ENCODE data around the gene MACROD1. TPM values are rescaled to one million over a fixed set of nuclear protein-coding genes. Genes with fewer than 3 reads are reported as not detected.
A peak's percentile ranks its signal among the peaks of the same experiment; 100 is the strongest.

MACROD1 gene, protein sequence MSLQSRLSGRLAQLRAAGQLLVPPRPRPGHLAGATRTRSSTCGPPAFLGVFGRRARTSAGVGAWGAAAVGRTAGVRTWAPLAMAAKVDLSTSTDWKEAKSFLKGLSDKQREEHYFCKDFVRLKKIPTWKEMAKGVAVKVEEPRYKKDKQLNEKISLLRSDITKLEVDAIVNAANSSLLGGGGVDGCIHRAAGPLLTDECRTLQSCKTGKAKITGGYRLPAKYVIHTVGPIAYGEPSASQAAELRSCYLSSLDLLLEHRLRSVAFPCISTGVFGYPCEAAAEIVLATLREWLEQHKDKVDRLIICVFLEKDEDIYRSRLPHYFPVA
- total RNA-seq = 10 to 100 TPM; 13.5 to 16.1 TPM

DNA sequence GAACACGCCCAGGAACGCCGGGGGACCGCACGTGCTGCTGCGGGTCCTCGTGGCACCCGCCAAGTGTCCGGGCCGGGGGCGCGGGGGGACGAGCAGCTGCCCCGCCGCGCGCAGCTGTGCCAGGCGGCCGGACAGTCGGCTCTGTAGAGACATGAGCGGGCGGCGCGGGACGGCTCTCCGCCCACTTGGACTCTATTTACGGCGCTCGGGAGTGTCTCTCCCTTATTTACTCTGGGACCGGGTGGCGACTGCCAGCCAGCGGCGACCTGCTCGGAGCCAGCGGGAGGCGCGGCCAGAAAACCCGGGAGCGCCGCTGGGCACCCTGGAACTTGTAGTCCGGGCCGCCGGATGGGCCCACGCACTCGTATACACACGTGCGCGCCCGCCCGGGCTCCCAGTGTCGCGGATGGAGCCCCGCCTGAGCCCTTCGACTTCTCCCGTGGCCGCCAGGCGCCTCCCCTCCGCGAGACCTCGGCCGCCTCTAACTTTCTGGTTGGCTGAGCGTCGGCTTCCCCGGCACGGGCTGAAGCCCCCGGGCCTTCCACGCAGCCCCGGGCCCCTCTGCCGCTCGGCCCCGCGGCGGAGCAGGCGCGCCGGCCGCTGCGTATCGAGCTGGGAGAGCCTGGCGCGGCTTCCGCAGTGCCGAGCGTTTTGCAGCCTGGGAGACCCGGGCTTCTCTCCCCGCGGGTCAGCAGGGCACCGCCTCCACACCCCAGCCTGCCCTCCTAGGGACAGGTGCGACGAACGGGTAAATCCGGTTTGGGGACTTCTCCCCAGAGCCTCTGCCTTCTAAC lies at the start of gene MACROD1:
MACROD1 (minus strand) TSS at position 272 of the 794 bp plus-strand sequence; CDS start at position 153, 119 bp downstream.
- Mint-ChIP-seq H3K4me3 (peak within 1 kb of the TSS; percentile 91), H3K36me3 (peaks cover under 1% of the 10 kb centered on the region), H3K27ac (peak within 1 kb of the TSS; percentile 84), H3K4me1 (peaks cover 6% of the 10 kb centered on the region), H3K9me3 (no peaks in the 10 kb centered on the region), H3K27me3 (no peaks in the 10 kb centered on the region)
- POLR2A ChIA-PET = interaction anchor here (0.7 to 4.0 kb wide), 3 partner anchors 15 to 40 kb away, joined by 3 to 44 read pairs (median 3); partner anchors contain the start of genes FERMT3 and STIP1
- ATAC-seq (ENCODE audit: low read depth) (peak; percentile 94), DNase-seq (peak; percentile 86)

DNA sequence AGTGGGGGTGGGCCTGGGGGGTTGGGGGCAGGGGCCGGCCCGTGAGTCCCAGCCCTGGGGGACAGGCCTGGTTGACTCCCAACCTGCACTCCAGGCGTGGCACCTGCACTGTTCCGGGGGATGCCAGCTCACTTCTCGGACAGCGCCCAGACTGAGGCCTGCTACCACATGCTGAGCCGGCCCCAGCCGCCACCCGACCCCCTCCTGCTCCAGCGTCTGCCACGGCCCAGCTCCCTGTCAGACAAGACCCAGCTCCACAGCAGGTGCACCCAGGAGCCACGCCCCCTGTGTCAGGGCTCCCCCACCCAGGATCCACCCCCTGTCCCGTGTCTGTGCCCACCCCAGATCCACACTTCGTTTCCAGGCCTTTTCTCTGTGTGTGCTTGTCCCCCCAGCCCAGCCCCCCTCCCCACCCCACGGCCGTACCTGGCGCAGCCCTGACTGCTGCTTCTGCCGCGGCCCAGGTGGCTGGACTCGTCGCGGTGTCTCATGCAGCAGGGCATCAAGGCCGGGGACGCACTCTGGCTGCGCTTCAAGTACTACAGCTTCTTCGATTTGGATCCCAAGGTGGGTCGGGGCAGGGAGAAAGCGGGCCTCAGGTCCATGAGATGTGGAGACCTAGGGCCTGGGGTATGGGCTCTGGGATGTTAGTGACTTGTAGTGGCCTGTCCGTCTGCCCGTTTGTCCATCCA lies 45.4 kb upstream of the MACROD1 start:
- DNase-seq (no peak), ATAC-seq (ENCODE audit: low read depth) (no peak)
- no peaks in the 10 kb centered on the region for H3K9me3 Mint-ChIP-seq
- no peak overlapping the region for H3K4me3 Mint-ChIP-seq
- no peak overlapping the region for H3K27ac Mint-ChIP-seq
- H3K4me1 Mint-ChIP-seq = peaks cover 15% of the 10 kb centered on the region
- H3K36me3 Mint-ChIP-seq = peaks cover 32% of the 10 kb centered on the region
- POLR2A ChIA-PET = interaction anchor here (11.8 to 17.3 kb wide), 2 partner anchors 16 to 20 kb away, joined by 246 to 419 read pairs; partner anchors contain the start of genes DNAJC4, NUDT22, STIP1 and TRPT1
- H3K27me3 Mint-ChIP-seq = no peaks in the 10 kb centered on the region

DNA sequence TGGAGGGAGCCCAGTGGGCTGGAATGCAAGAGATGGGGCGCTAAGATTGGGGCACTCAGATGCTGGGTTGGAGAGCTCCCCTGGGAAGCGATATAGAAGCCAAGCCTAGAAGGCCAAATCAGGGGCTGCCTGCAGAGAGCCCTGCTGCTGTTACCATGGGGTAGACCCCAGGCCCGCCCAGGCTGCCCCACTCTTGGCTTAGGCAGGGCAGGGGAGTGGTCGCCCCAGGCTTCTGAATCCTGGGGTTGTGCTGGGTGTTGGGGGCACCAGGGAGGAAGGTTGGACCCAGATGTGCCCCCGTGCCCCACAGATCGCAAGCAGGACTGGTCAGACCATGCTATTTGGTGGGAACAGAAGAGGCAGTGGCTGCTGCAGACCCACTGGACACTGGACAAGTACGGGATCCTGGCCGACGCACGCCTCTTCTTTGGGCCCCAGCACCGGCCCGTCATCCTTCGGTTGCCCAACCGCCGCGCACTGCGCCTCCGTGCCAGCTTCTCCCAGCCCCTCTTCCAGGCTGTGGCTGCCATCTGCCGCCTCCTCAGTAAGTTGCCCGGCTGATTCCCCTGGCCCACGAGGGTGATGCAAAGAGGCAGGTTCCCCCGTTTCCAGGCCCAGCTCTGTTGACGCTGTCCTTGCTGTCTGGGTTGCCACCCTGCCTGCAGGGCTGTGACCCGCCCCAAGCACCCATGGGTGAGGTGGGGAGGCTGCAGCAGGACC lies 44.5 kb upstream of the MACROD1 start:
- no peaks in the 10 kb centered on the region for H3K9me3 Mint-ChIP-seq
- peaks cover 34% of the 10 kb centered on the region for H3K36me3 Mint-ChIP-seq
- H3K27me3 Mint-ChIP-seq = no peaks in the 10 kb centered on the region
- H3K4me1 Mint-ChIP-seq = peaks cover 21% of the 10 kb centered on the region
- POLR2A ChIA-PET = interaction anchor here (6.6 to 17.3 kb wide), 3 partner anchors 17 to 34 kb away, joined by 106 to 419 read pairs (median 246); partner anchors contain the start of genes DNAJC4, FKBP2, NUDT22 and PPP1R14B
- ATAC-seq (ENCODE audit: low read depth) (no peak), DNase-seq (no peak)
- no peak overlapping the region for H3K4me3 Mint-ChIP-seq
- H3K27ac Mint-ChIP-seq = no peak overlapping the region

DNA sequence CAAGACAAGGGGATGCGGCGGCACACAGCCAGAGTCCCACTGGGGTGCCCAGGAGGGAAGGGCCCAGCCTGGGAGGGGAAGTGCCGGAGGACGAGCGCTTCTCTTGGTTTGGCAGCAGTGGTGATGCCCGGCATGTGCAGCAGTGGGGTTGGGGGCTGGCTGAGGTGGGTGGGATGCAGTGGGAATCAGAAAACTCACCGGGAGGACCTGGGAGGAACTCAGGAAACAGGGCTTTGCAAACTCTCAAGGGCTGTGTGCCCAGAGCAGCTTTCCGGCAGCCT lies 43.6 kb upstream of the MACROD1 start:
- no peaks in the 10 kb centered on the region for H3K9me3 Mint-ChIP-seq
- no peaks in the 10 kb centered on the region for H3K27me3 Mint-ChIP-seq
- no peak for ATAC-seq (ENCODE audit: low read depth)
- DNase-seq = no peak
- H3K36me3 Mint-ChIP-seq = peaks cover 30% of the 10 kb centered on the region
- POLR2A ChIA-PET = interaction anchor here (6.6 to 17.3 kb wide), 3 partner anchors 18 to 35 kb away, joined by 106 to 419 read pairs (median 246); partner anchors contain the start of genes DNAJC4, FKBP2, NUDT22 and PPP1R14B
- peaks cover 21% of the 10 kb centered on the region for H3K4me1 Mint-ChIP-seq
- H3K4me3 Mint-ChIP-seq = no peak overlapping the region
- peak overlapping the region; percentile 94 for H3K27ac Mint-ChIP-seq

DNA sequence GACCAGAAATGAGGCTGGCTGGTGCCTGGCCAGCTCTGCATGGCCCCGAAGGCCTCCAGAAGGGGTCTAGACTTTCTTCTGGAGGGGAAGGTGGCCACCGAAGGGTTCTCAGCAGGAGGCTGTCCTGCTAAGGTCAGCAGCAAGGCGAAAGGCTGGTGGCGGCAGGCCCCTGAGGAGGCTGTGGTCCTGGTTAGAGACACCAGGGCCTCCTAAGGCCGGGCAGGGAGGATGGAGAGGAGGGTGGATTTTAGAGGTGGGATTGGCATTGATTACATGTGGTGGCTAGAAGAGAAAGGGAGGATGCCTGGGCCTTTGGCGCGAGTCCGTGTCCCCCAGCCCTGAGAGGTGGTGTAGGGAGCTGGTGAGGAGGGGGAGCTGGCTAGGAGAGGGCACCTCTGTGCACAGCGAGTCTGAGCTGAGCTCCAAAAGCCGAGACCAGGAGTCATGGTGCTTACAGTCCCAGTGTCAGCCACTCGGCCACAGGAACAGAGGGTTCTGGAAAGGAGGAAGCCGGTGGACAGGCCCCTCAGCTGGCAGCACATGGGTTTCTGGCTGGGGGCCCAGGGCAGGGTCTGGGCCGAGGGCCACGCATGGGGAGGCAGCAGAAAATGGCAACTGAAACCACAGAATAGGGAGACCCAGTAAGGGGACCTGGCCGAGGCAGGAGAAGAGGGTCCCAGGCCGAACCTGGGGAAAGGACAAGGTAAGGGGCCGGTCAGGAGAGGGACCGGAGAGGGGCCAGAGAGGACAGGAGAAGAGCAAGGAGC lies 43.1 kb upstream of the MACROD1 start:
- peak overlapping the region; percentile 92 for H3K4me3 Mint-ChIP-seq
- H3K27ac Mint-ChIP-seq = peak overlapping the region; percentile 94
- no peak for DNase-seq
- ATAC-seq (ENCODE audit: low read depth) = no peak
- no peaks in the 10 kb centered on the region for H3K27me3 Mint-ChIP-seq
- POLR2A ChIA-PET = interaction anchor here (3.6 to 17.3 kb wide), 5 partner anchors 18 to 108 kb away, joined by 23 to 419 read pairs (median 106); partner anchors contain the start of genes DNAJC4, FKBP2, NUDT22 and PPP1R14B
- H3K4me1 Mint-ChIP-seq = peaks cover 27% of the 10 kb centered on the region
- no peaks in the 10 kb centered on the region for H3K9me3 Mint-ChIP-seq
- H3K36me3 Mint-ChIP-seq = peaks cover 34% of the 10 kb centered on the region

DNA sequence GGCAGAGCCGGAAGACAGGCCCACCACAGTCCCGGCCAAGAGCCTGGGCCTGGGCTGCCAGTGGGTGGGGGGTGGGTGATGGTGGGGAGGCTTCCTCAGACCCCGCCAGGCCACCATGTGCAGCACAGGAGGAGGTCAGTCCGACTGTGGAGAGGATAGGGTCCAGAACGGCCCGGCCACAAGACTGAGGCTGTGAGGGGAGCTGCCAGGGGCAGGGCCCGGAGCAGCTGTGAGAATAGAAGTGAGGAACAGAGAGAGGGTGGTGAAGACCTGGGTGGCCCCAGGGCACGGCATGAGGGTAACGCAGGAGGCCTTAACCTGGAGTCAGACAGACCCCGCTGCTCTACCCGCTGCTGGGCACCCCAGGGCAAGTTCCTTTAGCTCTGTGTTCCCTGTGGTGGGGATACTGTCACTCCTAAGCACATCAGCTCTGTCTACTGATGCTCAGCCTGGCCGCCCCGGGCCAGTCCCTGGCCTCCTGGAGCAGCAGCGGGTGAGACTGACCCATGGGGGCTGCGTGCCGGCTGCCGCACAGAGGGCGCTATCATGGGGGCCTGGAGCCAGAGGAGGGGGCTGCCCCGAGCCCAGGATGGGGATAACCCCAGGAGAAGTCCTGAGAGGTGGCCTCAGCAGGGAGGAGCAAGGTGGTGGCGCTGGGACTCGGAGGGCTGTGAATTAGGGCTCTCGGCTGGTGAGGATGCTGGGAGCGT lies 42.3 kb upstream of the MACROD1 start:
- no peaks in the 10 kb centered on the region for H3K27me3 Mint-ChIP-seq
- POLR2A ChIA-PET = interaction anchor here (1.0 to 17.3 kb wide), 12 partner anchors 17 to 1367 kb away, joined by 3 to 419 read pairs (median 18); partner anchors contain the start of genes BAD, CCDC88B, DNAJC4 and ESRRA
- peak overlapping the region; percentile 94 for H3K27ac Mint-ChIP-seq
- H3K9me3 Mint-ChIP-seq = no peaks in the 10 kb centered on the region
- peaks cover 35% of the 10 kb centered on the region for H3K36me3 Mint-ChIP-seq
- DNase-seq (no peak), ATAC-seq (ENCODE audit: low read depth) (no peak)
- peaks cover 32% of the 10 kb centered on the region for H3K4me1 Mint-ChIP-seq
- H3K4me3 Mint-ChIP-seq = peak overlapping the region; percentile 92

DNA sequence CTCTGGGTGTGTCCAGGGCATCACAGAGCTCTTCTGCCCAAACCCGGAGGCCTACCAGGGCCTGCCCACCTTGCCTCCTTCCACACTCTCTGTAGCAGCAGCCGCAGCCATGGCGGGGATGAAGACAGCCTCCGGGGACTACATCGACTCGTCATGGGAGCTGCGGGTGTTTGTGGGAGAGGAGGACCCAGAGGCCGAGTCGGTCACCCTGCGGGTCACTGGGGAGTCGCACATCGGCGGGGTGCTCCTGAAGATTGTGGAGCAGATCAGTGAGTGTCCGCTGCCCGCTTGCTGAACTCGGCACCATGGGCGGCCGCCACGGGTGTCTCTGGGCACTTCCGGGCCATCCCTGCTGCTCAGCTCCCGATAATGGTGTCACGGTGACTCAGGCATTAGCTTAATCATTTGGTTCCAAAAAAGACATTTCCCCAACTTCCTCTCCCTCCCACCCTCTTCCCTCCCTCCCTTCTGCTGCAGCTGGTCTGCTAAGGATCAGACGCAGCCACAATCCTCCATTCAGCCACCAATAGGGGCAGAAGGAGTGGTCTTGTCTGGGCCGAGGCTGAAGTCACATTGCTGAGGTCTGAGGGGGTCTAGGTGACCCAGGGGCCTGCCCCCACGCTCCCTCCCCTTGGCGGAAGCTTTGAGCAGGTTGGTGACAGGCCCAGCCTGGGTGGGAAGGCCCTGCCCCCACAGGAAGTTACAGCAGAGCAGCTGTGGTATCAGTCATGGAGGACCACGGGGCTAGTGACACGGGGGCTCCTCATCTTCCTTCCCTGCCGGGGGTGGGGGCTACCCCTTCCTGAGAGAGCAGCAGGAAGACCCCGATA lies 41.6 kb upstream of the MACROD1 start:
- Mint-ChIP-seq H3K4me1 (peaks cover 32% of the 10 kb centered on the region), H3K9me3 (no peaks in the 10 kb centered on the region), H3K4me3 (peak overlapping the region; percentile 92), H3K27ac (peak overlapping the region; percentile 94), H3K27me3 (no peaks in the 10 kb centered on the region), H3K36me3 (peaks cover 32% of the 10 kb centered on the region)
- POLR2A ChIA-PET = interaction anchor here (0.8 to 17.3 kb wide), 13 partner anchors 16 to 1366 kb away, joined by 3 to 419 read pairs (median 13); partner anchors contain the start of genes BAD, CCDC88B, DNAJC4 and ESRRA
- DNase-seq = peak; percentile 84
- peak; percentile 76 for ATAC-seq (ENCODE audit: low read depth)

DNA sequence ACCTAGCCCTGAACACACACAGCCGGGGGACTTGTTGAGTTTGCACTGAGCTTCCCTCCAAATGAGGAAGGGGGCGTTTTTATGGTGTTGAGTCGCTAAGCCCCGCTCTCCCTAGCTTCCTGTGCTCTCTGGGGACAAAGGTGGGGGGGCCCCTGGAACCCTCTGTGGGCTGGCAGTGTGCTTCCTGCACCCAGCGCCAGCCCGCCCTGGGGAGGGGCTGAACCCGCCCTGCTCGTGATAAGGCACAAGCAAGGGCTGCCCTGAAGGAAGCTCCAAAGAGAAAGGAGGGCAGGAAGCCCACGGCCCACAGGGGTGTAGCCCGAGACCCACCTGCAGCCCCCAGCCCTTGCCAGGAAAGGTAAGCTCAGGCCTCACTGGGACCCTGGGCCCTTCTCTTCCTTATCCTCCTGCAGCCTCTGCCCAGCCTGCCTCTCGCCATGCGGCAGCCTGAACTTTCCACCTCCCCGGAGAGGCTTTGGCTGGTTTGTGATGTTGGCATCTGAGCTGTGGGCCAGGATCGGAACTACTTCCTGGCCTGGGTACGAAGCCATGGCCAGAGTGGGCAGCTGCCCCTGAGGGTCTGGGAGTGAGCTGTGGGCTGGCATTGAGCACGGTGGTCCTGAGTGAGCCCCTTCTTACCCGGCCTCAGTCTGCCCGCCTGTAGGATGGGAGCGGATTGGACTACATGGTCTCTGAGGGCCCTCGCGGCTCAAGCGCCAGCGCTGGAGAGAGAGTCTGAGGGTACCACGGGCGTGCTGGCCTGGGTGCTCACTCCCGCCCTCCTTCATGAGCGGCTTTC lies 40.7 kb upstream of the MACROD1 start, which contains the start of gene FERMT3:
FERMT3 (plus strand) TSS at position 265 of the 799 bp plus-strand sequence. CDS start 644 bp downstream, outside the sequence.
- POLR2A ChIA-PET = interaction anchor here (0.6 to 17.3 kb wide), 18 partner anchors 16 to 1366 kb away, joined by 3 to 419 read pairs (median 8); partner anchors contain the start of genes BAD, CCDC88B, DNAJC4 and ESRRA
- DNase-seq (peak; percentile 82), ATAC-seq (ENCODE audit: low read depth) (peak; percentile 74)
- peaks cover 33% of the 10 kb centered on the region for H3K36me3 Mint-ChIP-seq
- peaks cover 28% of the 10 kb centered on the region for H3K4me1 Mint-ChIP-seq
- peak within 1 kb of the TSS; percentile 94 for H3K27ac Mint-ChIP-seq
- no peaks in the 10 kb centered on the region for H3K27me3 Mint-ChIP-seq
- H3K9me3 Mint-ChIP-seq = no peaks in the 10 kb centered on the region
- H3K4me3 Mint-ChIP-seq = peak within 1 kb of the TSS; percentile 92

DNA sequence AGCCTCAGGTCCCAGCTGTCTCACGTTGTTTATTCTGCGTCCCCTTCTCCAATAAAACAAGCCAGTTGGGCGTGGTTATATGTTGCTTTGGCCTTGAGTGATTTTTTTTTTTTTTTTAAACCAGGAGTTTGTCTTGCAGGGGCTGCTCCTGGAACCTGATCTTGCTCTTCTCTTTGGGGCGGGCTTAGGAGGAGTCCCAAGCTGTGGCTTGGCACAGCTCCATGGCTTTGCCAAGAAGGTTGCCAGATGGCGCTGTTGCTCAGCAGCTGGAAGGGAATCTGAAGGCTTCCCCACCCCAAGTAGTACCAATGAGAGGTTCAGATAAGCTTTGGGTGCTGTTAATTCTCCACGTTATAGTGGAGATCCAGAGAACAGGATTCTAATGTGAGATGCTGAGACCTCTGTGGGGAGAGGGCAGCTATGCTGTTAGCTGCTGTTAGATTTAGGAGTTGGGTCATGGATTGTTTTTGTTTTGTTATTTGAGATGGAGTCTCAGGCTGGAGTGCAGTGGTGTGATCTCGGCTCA lies 38.6 kb upstream of the MACROD1 start:
- Mint-ChIP-seq H3K9me3 (no peaks in the 10 kb centered on the region), H3K4me1 (peaks cover 34% of the 10 kb centered on the region), H3K27ac (peak overlapping the region; percentile 87), H3K4me3 (peak overlapping the region; percentile 67), H3K36me3 (peaks cover 39% of the 10 kb centered on the region), H3K27me3 (no peaks in the 10 kb centered on the region)
- ATAC-seq (ENCODE audit: low read depth) (peak; percentile 39), DNase-seq (peak; percentile 76)
- POLR2A ChIA-PET = interaction anchor here (0.6 to 17.3 kb wide), 9 partner anchors 13 to 113 kb away, joined by 3 to 419 read pairs (median 76); partner anchors contain the start of genes DNAJC4, ESRRA, FKBP2 and NUDT22

DNA sequence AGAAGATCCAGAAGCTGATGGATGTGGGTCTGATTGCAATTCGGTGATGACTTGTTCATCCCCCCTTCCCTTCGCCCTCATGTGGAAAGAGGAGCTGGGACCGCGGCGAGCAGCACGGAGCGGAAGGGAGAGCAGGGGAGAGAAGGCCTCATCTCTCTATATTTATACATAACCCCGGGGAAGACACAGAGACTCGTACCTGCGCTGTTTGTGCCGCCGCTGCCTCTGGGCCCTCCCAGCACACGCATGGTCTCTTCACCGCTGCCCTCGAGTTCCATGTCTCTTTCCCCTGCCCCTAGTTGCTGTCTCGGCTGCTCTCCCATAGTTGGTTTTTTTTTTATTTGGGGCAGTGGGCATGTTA lies 38.1 kb upstream of the MACROD1 start:
- Mint-ChIP-seq H3K27ac (peak overlapping the region; percentile 87), H3K4me1 (peaks cover 32% of the 10 kb centered on the region), H3K27me3 (no peaks in the 10 kb centered on the region), H3K9me3 (no peaks in the 10 kb centered on the region), H3K36me3 (peaks cover 36% of the 10 kb centered on the region), H3K4me3 (no peak overlapping the region)
- POLR2A ChIA-PET = interaction anchor here (0.8 to 17.3 kb wide), 7 partner anchors 13 to 114 kb away, joined by 3 to 419 read pairs (median 94); partner anchors contain the start of genes DNAJC4, ESRRA, FKBP2 and NUDT22
- DNase-seq (no peak), ATAC-seq (ENCODE audit: low read depth) (no peak)
